ENCODE data around the gene ATG101.

ATG101 gene

DNA sequence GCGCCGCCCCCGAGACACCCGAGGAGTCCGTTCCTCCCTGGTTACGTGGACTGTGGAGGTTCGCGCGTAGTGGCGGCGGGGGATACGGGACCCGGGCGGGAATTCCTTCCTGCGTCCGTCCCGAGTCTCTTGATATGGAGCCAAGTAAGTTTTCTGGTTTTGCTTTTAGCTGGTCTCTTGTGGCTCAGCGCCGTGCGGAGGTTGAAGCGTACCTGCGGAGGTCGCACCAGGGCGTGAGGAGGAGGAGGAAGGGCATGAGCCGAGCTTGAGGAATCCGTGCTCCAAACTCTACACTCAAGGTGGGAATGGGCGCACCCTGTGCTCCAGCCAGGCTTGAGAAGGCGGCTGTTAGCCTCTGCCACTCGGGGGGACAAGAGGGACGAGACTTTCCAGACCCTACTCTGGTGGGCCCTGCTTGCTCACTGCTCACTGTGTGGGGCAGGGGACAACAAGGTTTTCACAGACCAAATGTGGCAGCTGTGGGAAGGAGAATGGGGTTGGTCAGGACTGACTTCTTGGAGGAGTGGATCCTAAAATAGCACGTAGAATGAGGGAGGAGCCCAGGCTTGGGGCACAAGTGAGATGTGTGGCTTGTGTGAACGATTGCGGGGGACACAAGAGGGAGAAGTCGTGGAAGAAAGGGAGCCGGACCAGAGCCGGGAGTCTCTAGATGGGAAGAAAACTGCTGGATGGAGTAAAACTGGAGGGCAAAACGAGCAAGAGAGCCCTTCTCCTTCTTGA lies 577 bp downstream of the ATG101 start:
- TF ChIP-seq ESRRG (CRISPR knock-in tag; IDR thresholded peaks at IDR 0.05): no peak
- no peak for TF ChIP-seq OSR1 (CRISPR knock-in tag; IDR thresholded peaks at IDR 0.05)
- TF ChIP-seq ISL1 (CRISPR knock-in tag; IDR thresholded peaks at IDR 0.05): no peak
- no peak for TF ChIP-seq TCF4 (CRISPR knock-in tag; IDR thresholded peaks at IDR 0.05; ENCODE audit: borderline replicate concordance)
- TF ChIP-seq, protein P1, sequence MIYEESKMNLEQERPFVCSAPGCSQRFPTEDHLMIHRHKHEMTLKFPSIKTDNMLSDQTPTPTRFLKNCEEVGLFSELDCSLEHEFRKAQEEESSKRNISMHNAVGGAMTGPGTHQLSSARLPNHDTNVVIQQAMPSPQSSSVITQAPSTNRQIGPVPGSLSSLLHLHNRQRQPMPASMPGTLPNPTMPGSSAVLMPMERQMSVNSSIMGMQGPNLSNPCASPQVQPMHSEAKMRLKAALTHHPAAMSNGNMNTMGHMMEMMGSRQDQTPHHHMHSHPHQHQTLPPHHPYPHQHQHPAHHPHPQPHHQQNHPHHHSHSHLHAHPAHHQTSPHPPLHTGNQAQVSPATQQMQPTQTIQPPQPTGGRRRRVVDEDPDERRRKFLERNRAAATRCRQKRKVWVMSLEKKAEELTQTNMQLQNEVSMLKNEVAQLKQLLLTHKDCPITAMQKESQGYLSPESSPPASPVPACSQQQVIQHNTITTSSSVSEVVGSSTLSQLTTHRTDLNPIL (CRISPR knock-in tag; IDR thresholded peaks at IDR 0.05; ENCODE audit: low read depth): no peak
- no peak for TF ChIP-seq ZFP30 (CRISPR knock-in tag; IDR thresholded peaks at IDR 0.05)
- no peak for TF ChIP-seq ZNF70 (CRISPR knock-in tag; IDR thresholded peaks at IDR 0.05)
- TF ChIP-seq, protein P2, sequence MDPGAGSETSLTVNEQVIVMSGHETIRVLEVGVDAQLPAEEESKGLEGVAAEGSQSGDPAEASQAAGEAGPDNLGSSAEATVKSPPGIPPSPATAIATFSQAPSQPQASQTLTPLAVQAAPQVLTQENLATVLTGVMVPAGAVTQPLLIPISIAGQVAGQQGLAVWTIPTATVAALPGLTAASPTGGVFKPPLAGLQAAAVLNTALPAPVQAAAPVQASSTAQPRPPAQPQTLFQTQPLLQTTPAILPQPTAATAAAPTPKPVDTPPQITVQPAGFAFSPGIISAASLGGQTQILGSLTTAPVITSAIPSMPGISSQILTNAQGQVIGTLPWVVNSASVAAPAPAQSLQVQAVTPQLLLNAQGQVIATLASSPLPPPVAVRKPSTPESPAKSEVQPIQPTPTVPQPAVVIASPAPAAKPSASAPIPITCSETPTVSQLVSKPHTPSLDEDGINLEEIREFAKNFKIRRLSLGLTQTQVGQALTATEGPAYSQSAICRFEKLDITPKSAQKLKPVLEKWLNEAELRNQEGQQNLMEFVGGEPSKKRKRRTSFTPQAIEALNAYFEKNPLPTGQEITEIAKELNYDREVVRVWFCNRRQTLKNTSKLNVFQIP (CRISPR knock-in tag; IDR thresholded peaks at IDR 0.05; ENCODE audit: borderline replicate concordance, low read depth): no peak
- TF ChIP-seq ARNTL (CRISPR knock-in tag; IDR thresholded peaks at IDR 0.05; ENCODE audit: borderline replicate concordance, low read depth): no peak
- ATAC-seq: peak; percentile 50

DNA sequence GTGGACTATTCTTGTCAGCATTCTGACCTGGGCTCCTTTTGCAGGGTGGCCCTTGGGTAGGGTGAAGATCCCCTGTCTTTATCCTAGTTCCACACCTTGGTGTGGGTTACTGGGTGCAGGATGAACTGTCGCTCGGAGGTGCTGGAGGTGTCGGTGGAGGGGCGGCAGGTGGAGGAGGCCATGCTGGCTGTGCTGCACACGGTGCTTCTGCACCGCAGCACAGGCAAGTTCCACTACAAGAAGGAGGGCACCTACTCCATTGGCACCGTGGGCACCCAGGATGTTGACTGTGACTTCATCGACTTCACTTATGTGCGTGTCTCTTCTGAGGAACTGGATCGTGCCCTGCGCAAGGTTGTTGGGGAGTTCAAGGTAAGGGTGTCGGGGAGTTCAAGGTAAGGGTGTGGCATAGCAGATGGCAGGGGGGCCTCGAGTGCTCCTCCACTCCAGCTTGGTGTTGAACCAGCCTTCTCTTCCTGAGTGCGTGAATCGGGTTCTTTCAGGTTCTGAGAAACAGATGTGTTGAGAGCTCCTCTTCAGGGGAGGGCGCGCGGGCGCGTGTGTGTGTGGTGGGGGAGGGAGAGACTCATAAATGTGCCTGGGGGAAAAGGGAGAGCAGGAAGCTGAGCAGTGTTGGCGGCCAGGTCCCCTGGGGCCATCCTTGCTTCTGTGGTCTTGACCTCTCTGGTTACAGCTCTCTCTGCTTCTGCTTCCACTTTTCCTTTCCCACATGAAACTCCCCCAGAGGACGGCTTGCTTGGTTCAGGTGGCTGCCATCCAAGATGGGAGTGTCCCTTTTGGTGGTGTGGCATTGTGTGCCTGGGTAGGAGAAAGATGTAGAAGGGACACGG lies 4.0 kb downstream of the ATG101 start:
- ATAC-seq: no peak
- TF ChIP-seq RARB (CRISPR knock-in tag; IDR thresholded peaks at IDR 0.05): no peak
- no peak for TF ChIP-seq CSDC2 (CRISPR knock-in tag; IDR thresholded peaks at IDR 0.05)
- no peak for TF ChIP-seq ZNF8 (CRISPR knock-in tag; IDR thresholded peaks at IDR 0.05)
- TF ChIP-seq, protein P3, sequence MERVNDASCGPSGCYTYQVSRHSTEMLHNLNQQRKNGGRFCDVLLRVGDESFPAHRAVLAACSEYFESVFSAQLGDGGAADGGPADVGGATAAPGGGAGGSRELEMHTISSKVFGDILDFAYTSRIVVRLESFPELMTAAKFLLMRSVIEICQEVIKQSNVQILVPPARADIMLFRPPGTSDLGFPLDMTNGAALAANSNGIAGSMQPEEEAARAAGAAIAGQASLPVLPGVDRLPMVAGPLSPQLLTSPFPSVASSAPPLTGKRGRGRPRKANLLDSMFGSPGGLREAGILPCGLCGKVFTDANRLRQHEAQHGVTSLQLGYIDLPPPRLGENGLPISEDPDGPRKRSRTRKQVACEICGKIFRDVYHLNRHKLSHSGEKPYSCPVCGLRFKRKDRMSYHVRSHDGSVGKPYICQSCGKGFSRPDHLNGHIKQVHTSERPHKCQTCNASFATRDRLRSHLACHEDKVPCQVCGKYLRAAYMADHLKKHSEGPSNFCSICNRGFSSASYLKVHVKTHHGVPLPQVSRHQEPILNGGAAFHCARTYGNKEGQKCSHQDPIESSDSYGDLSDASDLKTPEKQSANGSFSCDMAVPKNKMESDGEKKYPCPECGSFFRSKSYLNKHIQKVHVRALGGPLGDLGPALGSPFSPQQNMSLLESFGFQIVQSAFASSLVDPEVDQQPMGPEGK (CRISPR knock-in tag; IDR thresholded peaks at IDR 0.05; ENCODE audit: borderline replicate concordance): no peak
- no peak for TF ChIP-seq ESRRG (CRISPR knock-in tag; IDR thresholded peaks at IDR 0.05)
- no peak for TF ChIP-seq SNAI2 (CRISPR knock-in tag; IDR thresholded peaks at IDR 0.05)
- TF ChIP-seq ARNTL (CRISPR knock-in tag; IDR thresholded peaks at IDR 0.05; ENCODE audit: borderline replicate concordance, low read depth): no peak
- TF ChIP-seq, protein P4, sequence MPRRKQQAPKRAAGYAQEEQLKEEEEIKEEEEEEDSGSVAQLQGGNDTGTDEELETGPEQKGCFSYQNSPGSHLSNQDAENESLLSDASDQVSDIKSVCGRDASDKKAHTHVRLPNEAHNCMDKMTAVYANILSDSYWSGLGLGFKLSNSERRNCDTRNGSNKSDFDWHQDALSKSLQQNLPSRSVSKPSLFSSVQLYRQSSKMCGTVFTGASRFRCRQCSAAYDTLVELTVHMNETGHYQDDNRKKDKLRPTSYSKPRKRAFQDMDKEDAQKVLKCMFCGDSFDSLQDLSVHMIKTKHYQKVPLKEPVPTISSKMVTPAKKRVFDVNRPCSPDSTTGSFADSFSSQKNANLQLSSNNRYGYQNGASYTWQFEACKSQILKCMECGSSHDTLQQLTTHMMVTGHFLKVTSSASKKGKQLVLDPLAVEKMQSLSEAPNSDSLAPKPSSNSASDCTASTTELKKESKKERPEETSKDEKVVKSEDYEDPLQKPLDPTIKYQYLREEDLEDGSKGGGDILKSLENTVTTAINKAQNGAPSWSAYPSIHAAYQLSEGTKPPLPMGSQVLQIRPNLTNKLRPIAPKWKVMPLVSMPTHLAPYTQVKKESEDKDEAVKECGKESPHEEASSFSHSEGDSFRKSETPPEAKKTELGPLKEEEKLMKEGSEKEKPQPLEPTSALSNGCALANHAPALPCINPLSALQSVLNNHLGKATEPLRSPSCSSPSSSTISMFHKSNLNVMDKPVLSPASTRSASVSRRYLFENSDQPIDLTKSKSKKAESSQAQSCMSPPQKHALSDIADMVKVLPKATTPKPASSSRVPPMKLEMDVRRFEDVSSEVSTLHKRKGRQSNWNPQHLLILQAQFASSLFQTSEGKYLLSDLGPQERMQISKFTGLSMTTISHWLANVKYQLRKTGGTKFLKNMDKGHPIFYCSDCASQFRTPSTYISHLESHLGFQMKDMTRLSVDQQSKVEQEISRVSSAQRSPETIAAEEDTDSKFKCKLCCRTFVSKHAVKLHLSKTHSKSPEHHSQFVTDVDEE (CRISPR knock-in tag; IDR thresholded peaks at IDR 0.05): no peak
- no peak for TF ChIP-seq ZFP30 (CRISPR knock-in tag; IDR thresholded peaks at IDR 0.05)
- no peak for TF ChIP-seq TOX (CRISPR knock-in tag; IDR thresholded peaks at IDR 0.05; ENCODE audit: borderline replicate concordance)
- TF ChIP-seq BACH2 (CRISPR knock-in tag; IDR thresholded peaks at IDR 0.05; ENCODE audit: borderline replicate concordance): no peak
- TF ChIP-seq ZFP3 (CRISPR knock-in tag; IDR thresholded peaks at IDR 0.05): no peak
- TF ChIP-seq ZNF70 (CRISPR knock-in tag; IDR thresholded peaks at IDR 0.05): no peak

DNA sequence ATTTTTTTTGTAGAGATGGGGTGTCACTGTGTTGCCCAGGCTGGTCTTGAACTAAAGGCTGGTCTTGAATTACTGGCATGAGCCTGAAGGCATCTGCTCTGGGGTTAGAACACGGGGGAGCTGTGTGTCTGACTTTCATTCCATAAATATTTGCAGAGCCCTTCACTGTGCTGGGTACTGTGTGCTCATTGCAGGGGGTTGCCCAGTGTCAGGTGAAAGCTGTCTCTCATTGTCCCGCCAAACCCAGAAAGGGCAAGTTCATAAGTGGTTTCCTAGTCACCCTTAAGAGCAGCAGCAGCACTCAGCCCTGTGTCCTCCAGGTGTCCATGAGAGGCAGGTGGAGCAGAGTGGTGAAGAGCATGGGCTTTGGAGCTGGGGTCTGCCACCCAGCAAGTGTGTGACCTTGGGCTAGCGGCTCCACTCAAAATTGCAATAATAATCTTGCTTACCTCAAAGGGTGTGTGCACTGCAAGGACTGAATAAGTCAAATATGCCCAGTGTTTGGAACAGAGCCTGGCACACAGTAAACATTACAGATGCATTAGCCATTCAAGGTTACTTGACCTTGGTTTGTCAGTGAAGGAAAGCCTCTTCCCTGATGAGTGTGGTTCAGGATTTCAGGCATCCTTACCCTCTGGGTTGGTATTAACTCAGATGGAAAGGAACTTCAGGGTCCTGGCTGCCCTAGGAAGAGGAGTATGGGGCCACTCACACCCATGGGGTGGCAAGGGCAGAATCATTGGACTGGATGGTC lies 5.4 kb downstream of the ATG101 start:
- ATAC-seq: no peak
- no peak for TF ChIP-seq GLIS3 (CRISPR knock-in tag; IDR thresholded peaks at IDR 0.05)
- no peak for TF ChIP-seq TCF4 (CRISPR knock-in tag; IDR thresholded peaks at IDR 0.05; ENCODE audit: borderline replicate concordance)
- no peak for TF ChIP-seq TOX (CRISPR knock-in tag; IDR thresholded peaks at IDR 0.05; ENCODE audit: borderline replicate concordance)
- TF ChIP-seq, protein P4 (CRISPR knock-in tag; IDR thresholded peaks at IDR 0.05): no peak
- no peak for TF ChIP-seq ESRRG (CRISPR knock-in tag; IDR thresholded peaks at IDR 0.05)
- no peak for TF ChIP-seq RARB (CRISPR knock-in tag; IDR thresholded peaks at IDR 0.05)
- TF ChIP-seq, protein P2 (CRISPR knock-in tag; IDR thresholded peaks at IDR 0.05; ENCODE audit: borderline replicate concordance, low read depth): no peak
- TF ChIP-seq ZFP3 (CRISPR knock-in tag; IDR thresholded peaks at IDR 0.05): no peak
- no peak for TF ChIP-seq ZFP30 (CRISPR knock-in tag; IDR thresholded peaks at IDR 0.05)
- TF ChIP-seq ZNF565 (CRISPR knock-in tag; conservative IDR thresholded peaks at IDR 0.05; ENCODE audit: low read depth): no peak
- no peak for TF ChIP-seq ZNF70 (CRISPR knock-in tag; IDR thresholded peaks at IDR 0.05)
- no peak for TF ChIP-seq BACH2 (CRISPR knock-in tag; IDR thresholded peaks at IDR 0.05; ENCODE audit: borderline replicate concordance)
